Upper lobe of right lung (tissue), 1 donor: ENCODE measurements around the gene PARD3. TPM values are rescaled to one million over a fixed set of nuclear protein-coding genes. Genes with fewer than 3 reads are reported as not detected.

Source experiments
- ATAC-seq: fragments of 200-7000 bp; cut with Tn5 transposase; one replicate; pipeline ENCODE4 v1.9.1; 2020; ENCODE audit warnings: mild to moderate bottlenecking, moderate library complexity
- DNase-seq: peaks from one replicate; pipeline ENCODE4 v3.0.0-alpha.2; 2020
- H3K27ac ChIP-seq: fragments of 200-600 bp; one replicate; pipeline ENCODE4 v1.8.0; 2022
- H3K27me3 ChIP-seq: fragments of 200-600 bp; one replicate; pipeline ENCODE4 v1.8.0; 2022; ENCODE audit warnings: mild to moderate bottlenecking
- H3K36me3 ChIP-seq: fragments of 200-600 bp; one replicate; pipeline ENCODE4 v1.8.0; 2022
- H3K4me1 ChIP-seq: fragments of 200-600 bp; one replicate; pipeline ENCODE4 v1.8.0; 2022
- H3K4me3 ChIP-seq: fragments of 200-600 bp; one replicate; pipeline ENCODE4 v1.8.0; 2022; ENCODE audit warnings: mild to moderate bottlenecking
- H3K9me3 ChIP-seq: fragments of 200-600 bp; one replicate; pipeline ENCODE4 v1.8.0; 2022
- intact Hi-C: fragments of 100-400 bp; cut with DNase I; formaldehyde crosslinking; loops from one replicate; pipeline ENCODE4 v1.11.0; 2022
- total RNA-seq: library from RNA; stranded (reverse); fragmentation: NEBNext Ultra II Directional; extraction: Animal tissue kit (Norgen Biotek cat#: 25700); gene quantifications from one replicate; pipeline ENCODE4 v1.2.1, GENCODE V29; 2021
- TF ChIP-seq, protein P1 (sequence below): fragments of 200-600 bp; IDR thresholded peaks from one replicate; pipeline ENCODE4 v1.8.0; 2022; ENCODE audit warnings: antibody characterized with exemption
- donor health status: DM: no; HTN: yes; CAD: no; lungs with severe emphysema.

Gene PARD3
- total RNA-seq, 1 donor from 2014 or later, result 38.5 TPM

DNA sequence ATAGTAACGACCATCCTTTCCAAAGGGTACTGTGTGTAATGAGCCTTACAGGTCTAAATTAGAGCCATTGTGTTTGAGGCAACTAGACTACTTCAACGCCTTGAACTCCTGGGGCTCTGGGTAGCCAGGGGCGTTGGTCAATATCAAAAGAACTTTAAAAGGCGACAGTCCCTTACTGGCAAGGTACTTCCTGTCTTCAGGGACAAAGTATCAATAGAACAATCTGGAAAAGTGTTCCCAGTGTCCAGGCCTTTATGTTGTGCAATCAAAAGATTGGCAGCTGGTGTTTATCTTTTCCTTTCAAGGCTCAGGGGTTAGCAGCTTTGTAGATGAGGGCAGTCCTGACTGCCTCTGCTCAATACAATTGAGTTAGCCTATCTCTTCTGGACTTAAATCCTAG is 284.3 kb downstream of the PARD3 start:
- ATAC-seq (no peak), DNase-seq (no peak)
- Histone ChIP-seq H3K27ac (no peak overlapping the region), H3K9me3 (no peaks in the 10 kb centered on the region), H3K4me3 (no peak overlapping the region), H3K4me1 (peaks cover 23% of the 10 kb centered on the region), H3K36me3 (no peaks in the 10 kb centered on the region), H3K27me3 (no peaks in the 10 kb centered on the region)
- TF ChIP-seq, protein P1, sequence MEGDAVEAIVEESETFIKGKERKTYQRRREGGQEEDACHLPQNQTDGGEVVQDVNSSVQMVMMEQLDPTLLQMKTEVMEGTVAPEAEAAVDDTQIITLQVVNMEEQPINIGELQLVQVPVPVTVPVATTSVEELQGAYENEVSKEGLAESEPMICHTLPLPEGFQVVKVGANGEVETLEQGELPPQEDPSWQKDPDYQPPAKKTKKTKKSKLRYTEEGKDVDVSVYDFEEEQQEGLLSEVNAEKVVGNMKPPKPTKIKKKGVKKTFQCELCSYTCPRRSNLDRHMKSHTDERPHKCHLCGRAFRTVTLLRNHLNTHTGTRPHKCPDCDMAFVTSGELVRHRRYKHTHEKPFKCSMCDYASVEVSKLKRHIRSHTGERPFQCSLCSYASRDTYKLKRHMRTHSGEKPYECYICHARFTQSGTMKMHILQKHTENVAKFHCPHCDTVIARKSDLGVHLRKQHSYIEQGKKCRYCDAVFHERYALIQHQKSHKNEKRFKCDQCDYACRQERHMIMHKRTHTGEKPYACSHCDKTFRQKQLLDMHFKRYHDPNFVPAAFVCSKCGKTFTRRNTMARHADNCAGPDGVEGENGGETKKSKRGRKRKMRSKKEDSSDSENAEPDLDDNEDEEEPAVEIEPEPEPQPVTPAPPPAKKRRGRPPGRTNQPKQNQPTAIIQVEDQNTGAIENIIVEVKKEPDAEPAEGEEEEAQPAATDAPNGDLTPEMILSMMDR, result no peak
- intact Hi-C loops, result no loop called here

- TF ChIP-seq, protein P1, result no peak
- Histone ChIP-seq H3K27me3 (no peaks in the 10 kb centered on the region), H3K36me3 (no peaks in the 10 kb centered on the region), H3K9me3 (no peaks in the 10 kb centered on the region), H3K27ac (no peak overlapping the region), H3K4me1 (peaks cover 23% of the 10 kb centered on the region), H3K4me3 (no peak overlapping the region)
- DNase-seq, result no peak
- peak; percentile 90 for ATAC-seq
- intact Hi-C loops, result no loop called here
Measured at GRCh38 chr10:34528320-34528719, 286.8 kb downstream of the PARD3 start.

DNA sequence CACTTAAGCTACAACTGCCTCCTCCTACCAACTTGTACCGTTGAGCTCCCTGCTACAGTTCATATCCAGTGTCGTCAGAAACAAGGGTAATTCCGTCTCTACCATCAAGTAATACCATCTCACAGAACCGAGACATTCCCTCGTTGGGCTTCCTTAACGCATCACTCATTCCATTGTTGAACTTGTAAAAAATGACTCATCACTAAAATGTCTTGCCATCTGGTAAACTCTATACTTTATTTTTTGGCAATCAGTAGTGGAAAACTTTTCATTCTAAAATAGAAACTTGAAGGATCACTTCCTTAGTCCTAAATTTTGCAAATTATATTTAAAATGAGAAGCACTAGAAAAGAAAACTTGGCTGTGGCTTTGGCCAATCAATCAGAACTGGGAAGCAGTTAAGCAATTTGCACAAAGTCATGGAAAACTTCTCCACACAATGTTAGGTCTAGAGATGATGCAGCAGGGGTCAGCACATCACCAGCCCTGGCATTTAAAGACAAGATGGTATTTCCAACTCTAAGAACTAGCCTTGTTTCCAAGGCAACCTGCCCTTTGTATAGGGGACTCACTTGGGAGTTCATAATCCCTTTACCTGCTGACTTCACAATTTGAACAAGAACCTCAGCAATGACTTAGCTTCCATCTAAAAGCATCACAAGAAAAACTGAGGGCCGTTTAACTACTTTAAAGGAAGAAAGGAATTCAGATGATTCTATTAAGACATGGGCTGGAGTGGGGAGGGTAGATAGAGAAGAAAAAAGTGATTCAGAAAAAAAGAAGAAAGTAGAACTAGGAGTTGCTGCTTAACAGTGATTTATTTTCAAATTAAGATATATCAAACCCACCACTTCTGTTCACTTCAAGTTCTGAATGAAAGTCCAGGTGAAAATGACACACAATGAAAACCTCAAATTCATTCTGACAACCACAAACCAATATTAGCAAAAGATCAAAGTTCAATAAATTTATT is 288.1 kb downstream of the PARD3 start:
- ATAC-seq (peak; percentile 19), DNase-seq (no peak)
- H3K9me3 ChIP-seq, result no peaks in the 10 kb centered on the region
- no peaks in the 10 kb centered on the region for H3K27me3 ChIP-seq
- no peaks in the 10 kb centered on the region for H3K36me3 ChIP-seq
- H3K27ac ChIP-seq, result peak overlapping the region; percentile 38
- H3K4me1 ChIP-seq, result peaks cover 26% of the 10 kb centered on the region
- TF ChIP-seq, protein P1, result no peak
- no peak overlapping the region for H3K4me3 ChIP-seq
- intact Hi-C loops, result no loop called here

DNA sequence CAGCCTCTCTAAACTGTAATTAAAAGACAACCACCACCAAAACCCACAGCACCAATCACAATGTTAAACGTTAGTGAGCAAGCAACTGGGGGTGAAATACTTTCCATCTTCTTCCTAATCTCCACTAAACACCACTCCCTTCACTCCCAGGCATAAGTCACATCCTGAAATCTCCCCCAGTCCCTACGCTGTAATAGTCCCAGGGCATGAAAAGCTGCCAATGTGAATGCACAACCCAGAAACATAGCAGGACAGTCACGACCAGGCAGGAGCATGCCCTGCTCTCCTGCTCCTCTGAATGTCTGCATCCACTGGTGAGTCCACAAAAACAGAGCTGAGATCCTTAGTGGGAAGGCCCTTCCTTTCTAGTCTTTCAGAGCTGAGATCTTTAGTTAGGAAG is 288.9 kb downstream of the PARD3 start:
- Histone ChIP-seq H3K4me1 (peaks cover 26% of the 10 kb centered on the region), H3K4me3 (no peak overlapping the region), H3K27me3 (no peaks in the 10 kb centered on the region), H3K36me3 (no peaks in the 10 kb centered on the region), H3K27ac (peak overlapping the region; percentile 38), H3K9me3 (no peaks in the 10 kb centered on the region)
- ATAC-seq (no peak), DNase-seq (no peak)
- intact Hi-C loops, result no loop called here
- TF ChIP-seq, protein P1, result no peak

- H3K27ac ChIP-seq, result no peak overlapping the region
- TF ChIP-seq, protein P1, result no peak
- peaks cover 26% of the 10 kb centered on the region for H3K4me1 ChIP-seq
- H3K4me3 ChIP-seq, result no peak overlapping the region
- intact Hi-C loops, result no loop called here
- H3K9me3 ChIP-seq, result no peaks in the 10 kb centered on the region
- DNase-seq (no peak), ATAC-seq (no peak)
- H3K36me3 ChIP-seq, result no peaks in the 10 kb centered on the region
- H3K27me3 ChIP-seq, result no peaks in the 10 kb centered on the region
Measured at GRCh38 chr10:34524369-34525091, 290.6 kb downstream of the PARD3 start.
